ENCODE measurements around the gene ALPP. TPM values are rescaled to one million over a fixed set of nuclear protein-coding genes. Genes with fewer than 3 reads are reported as not detected.
"Not testable (repeated sequence)": the region's sequence is repeated elsewhere in the genome, so short reads cannot be mapped to it uniquely, and the experiment has no call there.

ALPP gene
- total RNA-seq, 1 donor from 2014 or later, result not detected

DNA sequence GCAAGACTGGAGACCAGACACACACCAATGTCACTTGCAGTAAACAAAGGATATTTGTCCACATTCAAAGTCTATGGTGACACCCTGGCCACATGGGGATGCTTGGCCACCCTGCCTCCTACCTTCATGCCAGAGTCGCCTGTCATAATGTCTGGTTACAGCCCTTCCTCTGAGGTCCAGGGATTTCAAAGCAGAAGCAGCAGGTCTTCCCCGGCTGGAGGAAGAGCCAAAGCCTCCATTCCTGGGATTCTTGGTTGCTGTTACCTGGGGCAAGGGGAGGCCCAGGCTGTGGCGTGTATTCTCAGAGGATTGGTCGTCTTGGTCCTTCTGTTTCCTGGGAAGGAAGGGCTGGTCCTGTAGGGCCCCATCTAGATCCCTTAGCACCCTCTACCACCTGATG is 2.3 kb upstream of the ALPP start:
- no peak overlapping the region for H3K27ac Mint-ChIP-seq
- no peaks in the 10 kb centered on the region for H3K9me3 Mint-ChIP-seq (ENCODE audit: low read depth)
- H3K4me3 Mint-ChIP-seq (ENCODE audit: low read depth), result no peak overlapping the region
- H3K27me3 Mint-ChIP-seq, result peaks cover 16% of the 10 kb centered on the region
- no peaks in the 10 kb centered on the region for H3K36me3 Mint-ChIP-seq (ENCODE audit: insufficient read depth)
- TF ChIP-seq, protein P1, sequence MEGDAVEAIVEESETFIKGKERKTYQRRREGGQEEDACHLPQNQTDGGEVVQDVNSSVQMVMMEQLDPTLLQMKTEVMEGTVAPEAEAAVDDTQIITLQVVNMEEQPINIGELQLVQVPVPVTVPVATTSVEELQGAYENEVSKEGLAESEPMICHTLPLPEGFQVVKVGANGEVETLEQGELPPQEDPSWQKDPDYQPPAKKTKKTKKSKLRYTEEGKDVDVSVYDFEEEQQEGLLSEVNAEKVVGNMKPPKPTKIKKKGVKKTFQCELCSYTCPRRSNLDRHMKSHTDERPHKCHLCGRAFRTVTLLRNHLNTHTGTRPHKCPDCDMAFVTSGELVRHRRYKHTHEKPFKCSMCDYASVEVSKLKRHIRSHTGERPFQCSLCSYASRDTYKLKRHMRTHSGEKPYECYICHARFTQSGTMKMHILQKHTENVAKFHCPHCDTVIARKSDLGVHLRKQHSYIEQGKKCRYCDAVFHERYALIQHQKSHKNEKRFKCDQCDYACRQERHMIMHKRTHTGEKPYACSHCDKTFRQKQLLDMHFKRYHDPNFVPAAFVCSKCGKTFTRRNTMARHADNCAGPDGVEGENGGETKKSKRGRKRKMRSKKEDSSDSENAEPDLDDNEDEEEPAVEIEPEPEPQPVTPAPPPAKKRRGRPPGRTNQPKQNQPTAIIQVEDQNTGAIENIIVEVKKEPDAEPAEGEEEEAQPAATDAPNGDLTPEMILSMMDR (IDR thresholded peaks at IDR 0.05; ENCODE audit: unreplicated experiment), result no peak
- DNase-seq (ENCODE audit: low spot score, unreplicated experiment), result no peak
- no peaks in the 10 kb centered on the region for H3K4me1 Mint-ChIP-seq (ENCODE audit: low read depth)

DNA sequence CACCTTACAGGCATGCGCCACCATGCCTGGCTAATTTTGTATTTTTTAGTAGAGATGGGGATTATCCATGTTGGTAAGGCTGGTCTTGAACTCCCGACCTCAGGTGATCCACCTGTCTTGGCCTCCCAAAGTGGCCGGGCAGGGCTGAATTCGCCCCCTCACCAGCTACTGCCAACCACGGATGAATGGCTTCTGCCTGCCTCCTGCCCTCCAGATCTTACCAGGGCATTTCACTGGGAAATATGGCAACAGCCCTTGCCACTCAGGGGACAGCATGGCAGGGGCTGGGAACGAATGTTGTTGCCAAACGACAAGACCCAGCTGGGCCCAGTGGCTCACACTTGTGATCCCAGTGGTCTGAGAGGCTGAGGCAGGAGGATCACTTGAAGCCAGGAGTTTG is 1.8 kb upstream of the ALPP start:
- TF ChIP-seq, protein P1 (IDR thresholded peaks at IDR 0.05; ENCODE audit: unreplicated experiment), result no peak
- Mint-ChIP-seq H3K9me3 (ENCODE audit: low read depth) (no peaks in the 10 kb centered on the region), H3K27me3 (peaks cover 17% of the 10 kb centered on the region), H3K36me3 (ENCODE audit: insufficient read depth) (no peaks in the 10 kb centered on the region), H3K27ac (no peak overlapping the region), H3K4me1 (ENCODE audit: low read depth) (no peaks in the 10 kb centered on the region), H3K4me3 (ENCODE audit: low read depth) (no peak overlapping the region)
- no peak for DNase-seq (ENCODE audit: low spot score, unreplicated experiment)

DNA sequence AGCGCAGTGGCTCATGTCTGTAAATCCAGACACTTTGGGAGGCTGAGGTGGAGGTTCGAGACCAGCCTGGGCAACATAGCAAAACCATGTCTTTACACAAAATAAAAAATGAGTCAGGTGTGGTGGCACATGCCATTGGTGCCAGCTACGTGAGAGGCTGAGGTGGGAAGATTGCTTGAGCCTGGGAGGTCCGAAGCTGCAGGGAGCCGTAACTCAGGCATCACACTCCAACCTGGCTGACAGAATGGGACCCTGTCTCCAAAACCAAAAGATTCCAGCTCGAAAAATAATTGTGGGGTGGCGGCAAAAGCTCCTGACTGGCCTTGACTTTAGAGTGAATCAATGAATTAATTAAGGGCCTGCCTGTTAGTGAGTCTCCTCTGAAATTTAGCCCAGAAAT is 1.2 kb upstream of the ALPP start:
- H3K27me3 Mint-ChIP-seq, result peaks cover 23% of the 10 kb centered on the region
- TF ChIP-seq, protein P1 (IDR thresholded peaks at IDR 0.05; ENCODE audit: unreplicated experiment), result no peak
- no peak overlapping the region for H3K27ac Mint-ChIP-seq
- H3K4me1 Mint-ChIP-seq (ENCODE audit: low read depth), result no peaks in the 10 kb centered on the region
- no peak overlapping the region for H3K4me3 Mint-ChIP-seq (ENCODE audit: low read depth)
- H3K36me3 Mint-ChIP-seq (ENCODE audit: insufficient read depth), result no peaks in the 10 kb centered on the region
- H3K9me3 Mint-ChIP-seq (ENCODE audit: low read depth), result no peaks in the 10 kb centered on the region
- no peak for DNase-seq (ENCODE audit: low spot score, unreplicated experiment)

DNA sequence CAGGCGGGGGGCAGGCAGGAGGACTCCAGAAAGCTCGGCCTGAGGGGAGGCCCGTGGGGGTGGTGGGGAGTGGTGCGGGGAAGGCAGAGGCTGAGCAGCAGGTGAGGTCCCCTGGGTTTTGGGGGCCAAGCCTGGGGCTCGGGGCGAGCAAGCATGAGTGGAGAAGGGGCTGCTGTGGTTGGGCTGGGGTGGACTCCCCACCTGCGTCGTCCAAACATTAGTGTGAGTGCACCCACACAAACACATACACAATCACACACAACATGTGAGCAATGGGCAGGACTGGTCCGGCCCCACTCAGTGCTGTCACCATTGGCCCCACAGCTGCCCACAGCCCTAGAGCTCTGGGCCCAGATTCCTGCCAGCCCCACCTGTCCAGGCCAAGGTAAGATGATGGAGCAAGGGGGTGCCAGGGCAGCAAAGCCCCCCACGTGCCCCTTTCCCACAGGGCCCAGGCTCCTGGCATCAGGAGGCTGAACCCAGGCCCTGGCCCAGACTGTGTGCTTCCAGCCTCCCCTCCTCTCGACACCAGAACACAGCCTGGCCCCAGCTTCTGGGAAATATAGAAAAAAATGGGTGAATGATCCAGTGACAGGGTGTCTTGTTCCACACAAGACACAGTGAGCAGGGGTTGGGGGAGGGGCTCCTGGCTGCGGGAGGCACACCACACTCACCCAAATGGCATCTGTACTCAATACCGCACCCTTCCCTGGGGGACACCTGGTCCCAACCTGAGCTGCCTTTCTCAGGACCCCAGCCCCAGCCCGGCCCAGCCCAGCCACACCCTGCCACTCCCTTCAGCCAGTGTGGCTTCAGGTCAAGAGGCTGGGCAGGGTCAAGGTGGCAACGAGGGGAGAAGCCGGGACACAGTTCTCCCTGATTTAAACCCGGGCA is 463 bp upstream of the ALPP start:
- no peak for DNase-seq (ENCODE audit: low spot score, unreplicated experiment)

DNA sequence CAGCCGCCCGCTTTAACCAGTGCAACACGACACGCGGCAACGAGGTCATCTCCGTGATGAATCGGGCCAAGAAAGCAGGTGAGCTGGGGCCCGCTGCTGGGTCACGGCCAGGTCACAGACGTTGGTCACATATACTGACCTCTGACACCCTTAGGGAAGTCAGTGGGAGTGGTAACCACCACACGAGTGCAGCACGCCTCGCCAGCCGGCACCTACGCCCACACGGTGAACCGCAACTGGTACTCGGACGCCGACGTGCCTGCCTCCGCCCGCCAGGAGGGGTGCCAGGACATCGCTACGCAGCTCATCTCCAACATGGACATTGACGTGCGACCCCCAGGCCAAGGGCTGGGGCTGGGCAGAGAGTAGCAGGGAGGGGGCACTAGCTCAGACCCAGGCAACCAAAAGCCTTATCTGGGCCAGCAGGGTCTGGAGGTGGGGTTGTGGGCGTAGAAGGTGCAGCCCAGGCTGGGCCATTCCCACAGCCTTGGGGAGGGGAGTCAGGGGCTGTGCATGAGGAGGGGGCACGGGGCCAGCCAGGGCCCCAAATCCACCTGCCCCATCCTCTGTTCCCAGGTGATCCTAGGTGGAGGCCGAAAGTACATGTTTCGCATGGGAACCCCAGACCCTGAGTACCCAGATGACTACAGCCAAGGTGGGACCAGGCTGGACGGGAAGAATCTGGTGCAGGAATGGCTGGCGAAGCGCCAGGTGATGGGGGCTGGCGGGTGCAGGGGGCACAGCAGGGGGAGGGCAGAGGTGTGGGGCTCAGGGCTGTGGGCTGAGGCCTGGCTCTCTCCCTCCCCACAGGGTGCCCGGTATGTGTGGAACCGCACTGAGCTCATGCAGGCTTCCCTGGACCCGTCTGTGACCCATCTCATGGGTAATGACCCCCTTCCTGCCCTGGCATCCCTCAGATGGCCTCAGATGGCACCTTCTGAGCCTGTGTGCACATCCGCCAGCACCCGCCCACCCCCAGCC is 1.3 kb downstream of the ALPP start:
- peaks cover 40% of the 10 kb centered on the region for H3K27me3 Mint-ChIP-seq
- H3K4me3 Mint-ChIP-seq (ENCODE audit: low read depth); DNase-seq (ENCODE audit: low spot score, unreplicated experiment); H3K9me3 Mint-ChIP-seq (ENCODE audit: low read depth); H3K27ac Mint-ChIP-seq; H3K36me3 Mint-ChIP-seq (ENCODE audit: insufficient read depth); H3K4me1 Mint-ChIP-seq (ENCODE audit: low read depth): not testable (repeated sequence)

More for the DNA sequence above, 463 bp upstream of the ALPP start:
- Mint-ChIP-seq H3K36me3 (ENCODE audit: insufficient read depth) (no peaks in the 10 kb centered on the region), H3K27ac (no peak overlapping the region), H3K27me3 (peaks cover 31% of the 10 kb centered on the region), H3K4me3 (ENCODE audit: low read depth) (no peak overlapping the region), H3K9me3 (ENCODE audit: low read depth) (no peaks in the 10 kb centered on the region), H3K4me1 (ENCODE audit: low read depth) (no peaks in the 10 kb centered on the region)
- TF ChIP-seq, protein P1 (IDR thresholded peaks at IDR 0.05; ENCODE audit: unreplicated experiment), result no peak

DNA sequence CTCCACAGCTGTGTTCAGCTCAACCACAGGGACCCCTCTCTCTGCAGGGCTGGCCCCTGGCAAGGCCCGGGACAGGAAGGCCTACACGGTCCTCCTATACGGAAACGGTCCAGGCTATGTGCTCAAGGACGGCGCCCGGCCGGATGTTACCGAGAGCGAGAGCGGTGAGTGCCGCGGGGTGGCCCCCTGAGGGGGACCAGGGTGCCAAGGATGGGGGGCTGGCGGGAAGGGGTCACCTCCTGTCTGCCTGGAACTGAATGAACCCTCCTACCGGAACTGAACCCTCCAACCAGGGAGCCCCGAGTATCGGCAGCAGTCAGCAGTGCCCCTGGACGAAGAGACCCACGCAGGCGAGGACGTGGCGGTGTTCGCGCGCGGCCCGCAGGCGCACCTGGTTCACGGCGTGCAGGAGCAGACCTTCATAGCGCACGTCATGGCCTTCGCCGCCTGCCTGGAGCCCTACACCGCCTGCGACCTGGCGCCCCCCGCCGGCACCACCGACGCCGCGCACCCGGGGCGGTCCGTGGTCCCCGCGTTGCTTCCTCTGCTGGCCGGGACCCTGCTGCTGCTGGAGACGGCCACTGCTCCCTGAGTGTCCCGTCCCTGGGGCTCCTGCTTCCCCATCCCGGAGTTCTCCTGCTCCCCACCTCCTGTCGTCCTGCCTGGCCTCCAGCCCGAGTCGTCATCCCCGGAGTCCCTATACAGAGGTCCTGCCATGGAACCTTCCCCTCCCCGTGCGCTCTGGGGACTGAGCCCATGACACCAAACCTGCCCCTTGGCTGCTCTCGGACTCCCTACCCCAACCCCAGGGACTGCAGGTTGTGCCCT is 2.9 kb downstream of the ALPP start:
- not testable (repeated sequence) for DNase-seq (ENCODE audit: low spot score, unreplicated experiment); H3K27ac Mint-ChIP-seq; H3K4me3 Mint-ChIP-seq (ENCODE audit: low read depth); H3K4me1 Mint-ChIP-seq (ENCODE audit: low read depth); H3K36me3 Mint-ChIP-seq (ENCODE audit: insufficient read depth); H3K9me3 Mint-ChIP-seq (ENCODE audit: low read depth)
- peaks cover 52% of the 10 kb centered on the region for H3K27me3 Mint-ChIP-seq
